ENCODE results near the gene POR. TPM values are rescaled to one million over a fixed set of nuclear protein-coding genes. Genes with fewer than 3 reads are reported as not detected.

POR gene
- total and polyA plus RNA-seq, 2 donors (not counting 1 experiment from before 2014, with no cell fraction given), result 68.4 to 78.4 TPM

- Histone ChIP-seq H3K27me3 (replicated peaks in 1 of 4; ENCODE audit: control extremely low read depth in 1 of 4, control insufficient read depth in 3 of 4, insufficient read depth in 4 of 4, low read length in 3 of 4) (no peaks in the 10 kb centered on the region), H3K79me2 (ENCODE audit: control insufficient read depth, insufficient read depth, low read length) (peaks cover 38% of the 10 kb centered on the region), H3K4me2 (replicated peaks; ENCODE audit: low read depth, low read length, poor library complexity, severe bottlenecking) (peak overlapping the region; percentile 96), H3K9me3 (ENCODE audit: control extremely low read depth in 1 of 3, control insufficient read depth in 2 of 3, insufficient read depth in 1 of 3, low read length in 2 of 3) (no peaks in the 10 kb centered on the region), H3K4me1 (ENCODE audit: control insufficient read depth in 2 of 2, insufficient read depth in 2 of 2, low read length in 2 of 2) (peaks cover 18 to 24% of the 10 kb centered on the region in 2 donors), H3K9ac (ENCODE audit: low read length) (no peak overlapping the region), H3K27ac (ENCODE audit: low read length in 2 of 2) (no peak overlapping the region), H2AFZ (ENCODE audit: insufficient read depth, low read depth, low read length, poor library complexity, severe bottlenecking) (no peak overlapping the region), H4K20me1 (ENCODE audit: control insufficient read depth, insufficient read depth, low read length, poor library complexity, severe bottlenecking) (no peaks in the 10 kb centered on the region), H3K4me3 (ENCODE audit: control extremely low read depth in 1 of 5, extremely low read depth in 1 of 5, insufficient read depth in 1 of 5, low read depth in 2 of 5, low read length in 4 of 5) (no peak overlapping the region), H3K36me3 (replicated peaks in 1 of 2; ENCODE audit: control extremely low read depth in 1 of 2, control insufficient read depth in 1 of 2, extremely low read depth in 1 of 2, insufficient read depth in 2 of 2, low read length in 1 of 2) (no peaks in the 10 kb centered on the region)
- ATAC-seq (ENCODE audit: low read depth) (no peak), DNase-seq (no peak)
- ChIA-PET POLR2A (no interaction called here), CTCF (no interaction called here)
- Mint-ChIP-seq H3K9me3 (ENCODE audit: insufficient read depth) (no peaks in the 10 kb centered on the region), H3K27me3 (no peaks in the 10 kb centered on the region), H3K27ac (no peak overlapping the region), H3K4me1 (peaks cover 24% of the 10 kb centered on the region), H3K4me3 (no peak overlapping the region)
- TF ChIP-seq EZH2 (IDR thresholded peaks at IDR 0.05; ENCODE audit: borderline replicate concordance, insufficient read depth, low read depth, low read length, poor library complexity, severe bottlenecking), result no peak
- TF ChIP-seq CTCF (IDR thresholded peaks at IDR 0.05), result no peak
- 97% methylated on average over 3 of the region's 6 CpGs for WGBS (ENCODE audit: insufficient coverage)
- intact Hi-C loops (cut with micrococcal nuclease), result loop anchor here (10.0 kb wide), 1 partner anchor 481 kb away; no protein-coding TSS in a partner anchor
Measured at GRCh38 chr7:75913437-75913836, 1.5 kb upstream of the POR start.

DNA sequence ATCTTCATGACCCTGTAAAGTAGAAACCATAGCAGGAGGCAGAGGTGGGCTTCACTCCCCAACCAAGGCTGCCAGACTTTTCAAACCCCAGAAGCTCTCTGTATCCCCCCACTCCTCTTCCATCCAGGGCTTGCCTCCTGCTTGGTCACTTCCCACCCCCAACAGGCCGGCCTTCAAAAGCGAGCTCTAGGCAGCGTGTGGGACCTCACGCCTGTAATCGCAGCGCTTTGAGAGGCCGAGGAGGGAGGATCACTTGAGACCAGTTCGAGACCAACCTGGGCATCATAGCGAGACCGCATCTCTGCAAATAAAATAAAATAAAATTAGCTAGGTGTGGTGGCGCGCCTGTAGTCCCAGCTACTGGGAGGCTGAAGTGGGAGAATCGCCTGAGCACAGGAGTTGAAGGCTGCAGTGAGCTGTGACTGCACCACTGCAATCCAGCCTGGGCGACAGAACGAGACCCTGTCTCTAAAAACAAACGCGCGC is 743 bp upstream of the POR start:
- H3K4me2 ChIP-seq (replicated peaks; ENCODE audit: low read depth, low read length, poor library complexity, severe bottlenecking), result peak overlapping the region; percentile 96
- WGBS (ENCODE audit: insufficient coverage), result 36% methylated on average over 14 of the region's 18 CpGs
- CTCF ChIA-PET, result interaction anchor here (0.7 to 1.1 kb wide), 2 partner anchors 9 to 401 kb away, joined by 3 to 4 read pairs; no protein-coding TSS in a partner anchor
- Mint-ChIP-seq H3K27me3 (no peaks in the 10 kb centered on the region), H3K27ac (peak overlapping the region; percentile 97), H3K4me1 (peaks cover 30% of the 10 kb centered on the region), H3K4me3 (peak overlapping the region; percentile 94), H3K9me3 (ENCODE audit: insufficient read depth) (no peaks in the 10 kb centered on the region)
- no peak for DNase-seq
- H3K9me3 ChIP-seq (ENCODE audit: control extremely low read depth in 1 of 3, control insufficient read depth in 2 of 3, insufficient read depth in 1 of 3, low read length in 2 of 3), result no peaks in the 10 kb centered on the region
- H3K36me3 ChIP-seq (replicated peaks in 1 of 2; ENCODE audit: control extremely low read depth in 1 of 2, control insufficient read depth in 1 of 2, extremely low read depth in 1 of 2, insufficient read depth in 2 of 2, low read length in 1 of 2), result no peaks in the 10 kb centered on the region
- peak overlapping the region; percentile 86 for H2AFZ ChIP-seq (ENCODE audit: insufficient read depth, low read depth, low read length, poor library complexity, severe bottlenecking)
- POLR2A ChIA-PET, result interaction anchor here (1.3 to 1.8 kb wide), 3 partner anchors 36 to 134 kb away, joined by 5 to 10 read pairs (median 5); partner anchors contain the start of genes MDH2, RHBDD2, STYXL1 and TMEM120A
- intact Hi-C loops (cut with micrococcal nuclease), result loop anchor here (2.0 to 10.0 kb wide), 3 partner anchors 81 to 481 kb away; partner anchors contain the start of genes MDH2 and TMEM120A
- peak overlapping the region; percentile 89 for H3K9ac ChIP-seq (ENCODE audit: low read length)
- H3K27ac ChIP-seq (ENCODE audit: low read length in 2 of 2), result peak overlapping the region; percentile 89 to 95
- H3K4me1 ChIP-seq (ENCODE audit: control insufficient read depth in 2 of 2, insufficient read depth in 2 of 2, low read length in 2 of 2), result peaks cover 18 to 24% of the 10 kb centered on the region in 2 donors
- peaks cover 46% of the 10 kb centered on the region for H3K79me2 ChIP-seq (ENCODE audit: control insufficient read depth, insufficient read depth, low read length)
- TF ChIP-seq CTCF (IDR thresholded peaks at IDR 0.05), result no peak
- no peak for TF ChIP-seq EZH2 (IDR thresholded peaks at IDR 0.05; ENCODE audit: borderline replicate concordance, insufficient read depth, low read depth, low read length, poor library complexity, severe bottlenecking)
- no peak for ATAC-seq (ENCODE audit: low read depth)
- no peaks in the 10 kb centered on the region for H3K27me3 ChIP-seq (replicated peaks in 1 of 4; ENCODE audit: control extremely low read depth in 1 of 4, control insufficient read depth in 3 of 4, insufficient read depth in 4 of 4, low read length in 3 of 4)
- H4K20me1 ChIP-seq (ENCODE audit: control insufficient read depth, insufficient read depth, low read length, poor library complexity, severe bottlenecking), result no peaks in the 10 kb centered on the region
- H3K4me3 ChIP-seq (ENCODE audit: control extremely low read depth in 1 of 5, extremely low read depth in 1 of 5, insufficient read depth in 1 of 5, low read depth in 2 of 5, low read length in 4 of 5), result peak overlapping the region; percentile 55 to 91 (median 69)
